Measurements from ENCODE around the gene KCNQ2.

KCNQ2 gene

GRCh38 chr20:63400486-63401210 is 71.8 kb downstream of the KCNQ2 start:
- DNase-seq: no peak

GRCh38 chr20:63399596-63400375 is 72.7 kb downstream of the KCNQ2 start:
- DNase-seq: no peak

GRCh38 chr20:63398744-63399514 is 73.5 kb downstream of the KCNQ2 start:
- no peak for DNase-seq

GRCh38 chr20:63397946-63398450 is 74.5 kb downstream of the KCNQ2 start:
- DNase-seq: no peak

- DNase-seq: no peak
Observed at GRCh38 chr20:63397155-63397843, 75.2 kb downstream of the KCNQ2 start.

GRCh38 chr20:63396300-63396699 is 76.2 kb downstream of the KCNQ2 start:
- no peak for DNase-seq

- DNase-seq: no peak
Observed at GRCh38 chr20:63395723-63396122, 76.7 kb downstream of the KCNQ2 start.

- no peak for DNase-seq
Observed at GRCh38 chr20:63394920-63395455, 77.5 kb downstream of the KCNQ2 start.

- no peak for DNase-seq
Observed at GRCh38 chr20:63394069-63394919, 78.2 kb downstream of the KCNQ2 start.

- DNase-seq: no peak
Observed at GRCh38 chr20:63393566-63393965, 78.9 kb downstream of the KCNQ2 start.

- no peak for DNase-seq
Observed at GRCh38 chr20:63392465-63393365, 79.7 kb downstream of the KCNQ2 start.

GRCh38 chr20:63387917-63388316 is 84.5 kb downstream of the KCNQ2 start:
- no peak for DNase-seq

- DNase-seq: no peak
Observed at GRCh38 chr20:63387393-63387792, 85.1 kb downstream of the KCNQ2 start.

- no peak for DNase-seq
Observed at GRCh38 chr20:63386491-63386890, 86.0 kb downstream of the KCNQ2 start.

GRCh38 chr20:63385819-63386218 is 86.6 kb downstream of the KCNQ2 start:
- no peak for DNase-seq

- DNase-seq: no peak
Observed at GRCh38 chr20:63384336-63384735, 88.1 kb downstream of the KCNQ2 start.

GRCh38 chr20:63383556-63383955 is 88.9 kb downstream of the KCNQ2 start:
- no peak for DNase-seq

GRCh38 chr20:63382551-63383300 is 89.7 kb downstream of the KCNQ2 start:
- no peak for DNase-seq

GRCh38 chr20:63381781-63382431 is 90.5 kb downstream of the KCNQ2 start:
- peak; percentile 65 for DNase-seq

All from right forelimb (tissue), 1 donor.